22Rv1 (cell line): ENCODE data around the gene BCL2L11.

Experiments used
- ZFX ChIP-seq: fragments of 450-650 bp; IDR thresholded peaks from 2 replicates; pipeline ENCODE4 v1.6.1; 2017; ENCODE audit warnings: antibody characterized with exemption, borderline replicate concordance
- TF ChIP-seq, protein P1 (sequence below): fragments of 450-650 bp; IDR thresholded peaks from 2 replicates; pipeline ENCODE4 v1.5.1; 2017; ENCODE audit warnings: mild to moderate bottlenecking

DNA sequence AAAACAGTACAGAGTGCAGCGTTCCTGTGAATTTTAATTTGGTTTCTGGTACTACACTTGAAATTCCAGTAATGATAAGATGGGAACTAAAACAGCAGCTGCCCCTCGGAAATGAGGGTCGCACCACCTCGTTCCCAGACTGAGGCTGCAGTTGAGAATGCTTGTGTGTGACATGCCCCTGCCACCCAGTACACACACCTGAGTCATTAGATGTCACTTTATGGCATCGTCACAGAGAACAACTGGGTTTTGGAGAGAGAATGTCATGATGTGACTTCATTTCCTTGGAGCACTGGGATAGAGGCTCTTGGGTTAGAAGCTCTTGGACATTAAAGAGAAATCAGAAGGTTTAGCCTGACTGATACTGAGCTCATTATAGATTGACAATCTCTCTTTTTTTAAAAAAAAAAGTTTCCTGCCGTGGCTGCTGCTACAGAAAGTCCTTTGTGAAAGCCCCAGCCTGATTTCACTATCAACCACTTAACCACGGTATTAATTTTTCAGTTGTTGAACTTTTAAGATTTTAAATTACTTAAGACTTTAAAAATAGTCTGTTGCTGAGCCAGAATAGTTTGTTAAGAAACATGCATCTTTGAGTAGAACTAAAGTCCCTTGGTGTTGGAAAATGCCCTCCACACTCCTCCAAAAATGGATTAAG, 24.5 kb downstream of the BCL2L11 start:
- TF ChIP-seq, protein P1, sequence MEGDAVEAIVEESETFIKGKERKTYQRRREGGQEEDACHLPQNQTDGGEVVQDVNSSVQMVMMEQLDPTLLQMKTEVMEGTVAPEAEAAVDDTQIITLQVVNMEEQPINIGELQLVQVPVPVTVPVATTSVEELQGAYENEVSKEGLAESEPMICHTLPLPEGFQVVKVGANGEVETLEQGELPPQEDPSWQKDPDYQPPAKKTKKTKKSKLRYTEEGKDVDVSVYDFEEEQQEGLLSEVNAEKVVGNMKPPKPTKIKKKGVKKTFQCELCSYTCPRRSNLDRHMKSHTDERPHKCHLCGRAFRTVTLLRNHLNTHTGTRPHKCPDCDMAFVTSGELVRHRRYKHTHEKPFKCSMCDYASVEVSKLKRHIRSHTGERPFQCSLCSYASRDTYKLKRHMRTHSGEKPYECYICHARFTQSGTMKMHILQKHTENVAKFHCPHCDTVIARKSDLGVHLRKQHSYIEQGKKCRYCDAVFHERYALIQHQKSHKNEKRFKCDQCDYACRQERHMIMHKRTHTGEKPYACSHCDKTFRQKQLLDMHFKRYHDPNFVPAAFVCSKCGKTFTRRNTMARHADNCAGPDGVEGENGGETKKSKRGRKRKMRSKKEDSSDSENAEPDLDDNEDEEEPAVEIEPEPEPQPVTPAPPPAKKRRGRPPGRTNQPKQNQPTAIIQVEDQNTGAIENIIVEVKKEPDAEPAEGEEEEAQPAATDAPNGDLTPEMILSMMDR = no peak
- no peak for TF ChIP-seq ZFX
